Measurements from ENCODE around the gene ANKRD13B.

- TF ChIP-seq CTCF (IDR thresholded peaks at IDR 0.05) (no peak), POLR2A (IDR thresholded peaks at IDR 0.05) (no peak)
Measured at GRCh38 chr17:29586676-29587469, 6.1 kb upstream of the ANKRD13B start.

Measured in Peyer's patch (tissue), 4 donors.